Measurements from ENCODE around the gene ATP9A. TPM values are rescaled to one million over a fixed set of nuclear protein-coding genes. Genes with fewer than 3 reads are reported as not detected.

Gene ATP9A
- total and polyA plus RNA-seq, 2 of the 8 experiments (the other 6 are each of a cell fraction or from before 2014, with no cell fraction given) = 5.0 to 6.4 TPM

DNA sequence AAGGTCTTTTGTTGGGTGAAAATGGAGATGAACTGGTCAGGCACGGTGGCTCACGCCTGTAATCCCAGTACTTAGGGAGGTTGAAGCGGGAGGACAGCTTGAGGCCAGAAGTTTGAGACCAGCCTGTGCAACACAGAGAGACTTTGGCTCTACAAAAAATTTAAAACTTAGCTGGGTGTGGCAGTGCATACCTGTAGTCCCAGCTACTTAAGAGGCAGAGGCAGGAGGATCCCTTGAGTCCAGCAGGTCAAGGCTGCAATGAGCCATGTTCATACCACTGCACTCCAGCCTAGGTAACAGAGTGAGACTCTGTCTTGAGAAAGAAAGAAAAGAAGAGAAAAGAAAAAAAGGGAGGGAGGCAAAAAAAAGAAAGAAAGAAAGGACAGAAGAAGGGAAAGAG is 134.8 kb downstream of the ATP9A start:
- ChIA-PET CTCF (ENCODE audit: partially characterized antibody) (interaction anchor here (1.0 to 1.5 kb wide), 3 partner anchors 8 to 55 kb away, joined by 3 to 4 read pairs (median 3); no protein-coding TSS in a partner anchor), POLR2A (ENCODE audit: partially characterized antibody) (no interaction called here)
- Histone ChIP-seq H3K27ac (ENCODE audit: low read depth, low read length) (no peak overlapping the region), H3K23ac (ENCODE audit: insufficient read length) (no peak overlapping the region), H3K9ac (replicated peaks in 1 of 4; ENCODE audit: extremely low read depth in 1 of 4, low read depth in 3 of 4, low read length in 3 of 4) (no peak overlapping the region), H3K56ac (replicated peaks; ENCODE audit: insufficient read length, low read depth, low read length) (no peak overlapping the region), H2BK120ac (replicated peaks; ENCODE audit: low read depth, low read length) (no peak overlapping the region), H2AFZ (ENCODE audit: low read length) (no peak overlapping the region), H3K36me3 (ENCODE audit: control insufficient read depth in 2 of 4, insufficient read depth in 4 of 4, low read length in 3 of 4) (no peaks in the 10 kb centered on the region), H3K4me2 (ENCODE audit: insufficient read depth in 1 of 2, low read depth in 2 of 2, low read length in 2 of 2) (no peak overlapping the region), H2BK15ac (ENCODE audit: low read length) (no peak overlapping the region), H2AK5ac (ENCODE audit: low read depth, low read length) (no peak overlapping the region), H2BK12ac (ENCODE audit: low read depth, low read length) (no peak overlapping the region), H2BK20ac (ENCODE audit: low read length) (no peak overlapping the region), H3K4me1 (replicated peaks in 1 of 4; ENCODE audit: control insufficient read depth in 3 of 4, insufficient read depth in 4 of 4, low read length in 3 of 4) (no peaks in the 10 kb centered on the region), H3K18ac (ENCODE audit: extremely low read depth, low read length) (no peak overlapping the region), H4K91ac (replicated peaks; ENCODE audit: insufficient read length, low read length) (no peak overlapping the region), H4K8ac (ENCODE audit: extremely low read depth, insufficient read depth, low read length) (no peak overlapping the region), H3K9me3 (ENCODE audit: insufficient read depth in 2 of 2, low read depth in 1 of 2, low read length in 1 of 2) (no peaks in the 10 kb centered on the region), H3K23me2 (ENCODE audit: low read depth, low read length) (no peaks in the 10 kb centered on the region), H2BK5ac (ENCODE audit: low read depth, low read length) (no peak overlapping the region), H4K5ac (ENCODE audit: insufficient read length, low read depth, low read length) (no peak overlapping the region), H4K20me1 (replicated peaks in 1 of 2; ENCODE audit: control insufficient read depth in 1 of 2, insufficient read depth in 2 of 2, low read length in 2 of 2) (peaks cover 0 to 1% of the 10 kb centered on the region in 2 experiments), H3K4ac (replicated peaks; ENCODE audit: insufficient read length, low read depth, low read length) (no peak overlapping the region), H3K79me1 (ENCODE audit: low read depth, low read length) (no peaks in the 10 kb centered on the region), H3K79me2 (ENCODE audit: control insufficient read depth in 1 of 2, insufficient read depth in 2 of 2, low read length in 2 of 2) (no peaks in the 10 kb centered on the region), H3K4me3 (ENCODE audit: extremely low read depth in 1 of 4, insufficient read depth in 2 of 4, low read depth in 3 of 4, low read length in 4 of 4) (no peak overlapping the region), H3K14ac (ENCODE audit: insufficient read length) (no peak overlapping the region), H3K27me3 (replicated peaks in 1 of 4; ENCODE audit: control insufficient read depth in 3 of 4, extremely low read depth in 1 of 4, insufficient read depth in 3 of 4, low read length in 3 of 4) (no peaks in the 10 kb centered on the region)
- TF ChIP-seq JUND (IDR thresholded peaks at IDR 0.05; ENCODE audit: low read length) (no peak), TCF12 (IDR thresholded peaks at IDR 0.05; ENCODE audit: low read depth, low read length) (no peak), MAFK (IDR thresholded peaks at IDR 0.05; ENCODE audit: low read depth, low read length) (no peak), RXRA (IDR thresholded peaks at IDR 0.05; ENCODE audit: insufficient read depth, low read depth, low read length) (no peak), KDM4A (IDR thresholded peaks at IDR 0.05; ENCODE audit: low read depth, low read length, severe bottlenecking) (no peak), EGR1 (IDR thresholded peaks at IDR 0.05; ENCODE audit: borderline replicate concordance, low read depth, low read length) (no peak), KDM5A (IDR thresholded peaks at IDR 0.05; ENCODE audit: low read length) (no peak), SP4 (IDR thresholded peaks at IDR 0.05; ENCODE audit: low read length) (no peak), NRF1 (IDR thresholded peaks at IDR 0.05; ENCODE audit: low read depth, low read length) (no peak), SRF (IDR thresholded peaks at IDR 0.05; ENCODE audit: low read depth, low read length) (no peak), RAD21 (IDR thresholded peaks at IDR 0.05 in 1 of 2, conservative IDR thresholded peaks at IDR 0.05 in 1 of 2; ENCODE audit: low read depth in 2 of 2, low read length in 2 of 2) (no peak), SIX5 (IDR thresholded peaks at IDR 0.05; ENCODE audit: low read depth, low read length) (no peak), CEBPB (IDR thresholded peaks at IDR 0.05; ENCODE audit: low read depth, low read length) (no peak), CTBP2 (IDR thresholded peaks at IDR 0.05; ENCODE audit: borderline replicate concordance, insufficient read depth, insufficient read length, low read length) (no peak)
- no peak for FAIRE-seq
- no peak for DNase-seq (ENCODE audit: low read depth in 1 of 2, low spot score in 2 of 2)
- WGBS, 2 experiments (ENCODE audit: extremely low coverage in 1 of 2, insufficient coverage in 1 of 2, insufficient read length in 1 of 2, insufficient replicate concordance in 2 of 2, low coverage in 1 of 2, low lambda C conversion rate in 2 of 2, missing lambda C conversion rate in 1 of 2) = 82% methylated on average over 3 of the region's 3 CpGs; no CpG with 5 or more reads in 1 of the 2 experiments

All from H1 (cell line).